ENCODE results near the gene LIM2.

LIM2 gene

GRCh38 chr19:51365211-51365964 lies 22.4 kb downstream of the LIM2 start:
- no peak for DNase-seq

- no peak for DNase-seq
Observed at GRCh38 chr19:51364200-51365106, 23.3 kb downstream of the LIM2 start.

- no peak for DNase-seq
Observed at GRCh38 chr19:51361239-51361638, 26.5 kb downstream of the LIM2 start.

GRCh38 chr19:51359294-51359693 lies 28.5 kb downstream of the LIM2 start:
- DNase-seq: peak; percentile 49

GRCh38 chr19:51357952-51358351 lies 29.8 kb downstream of the LIM2 start:
- DNase-seq: peak; percentile 9

- DNase-seq: no peak
Observed at GRCh38 chr19:51356159-51356801, 31.5 kb downstream of the LIM2 start.

- no peak for DNase-seq
Observed at GRCh38 chr19:51354742-51355148, 33.0 kb downstream of the LIM2 start.

- no peak for DNase-seq
Observed at GRCh38 chr19:51354103-51354741, 33.6 kb downstream of the LIM2 start.

GRCh38 chr19:51352783-51353360 lies 34.9 kb downstream of the LIM2 start:
- DNase-seq: no peak

GRCh38 chr19:51351266-51351990 lies 36.3 kb downstream of the LIM2 start:
- no peak for DNase-seq

- DNase-seq: no peak
Observed at GRCh38 chr19:51347209-51347928, 40.4 kb downstream of the LIM2 start.

- no peak for DNase-seq
Observed at GRCh38 chr19:51346742-51347141, 41.0 kb downstream of the LIM2 start.

GRCh38 chr19:51345076-51345620 lies 42.6 kb downstream of the LIM2 start:
- no peak for DNase-seq

GRCh38 chr19:51342631-51343569 lies 44.9 kb downstream of the LIM2 start:
- DNase-seq: no peak

- DNase-seq: no peak
Observed at GRCh38 chr19:51341976-51342580, 45.7 kb downstream of the LIM2 start, which contains the start of gene VSIG10L. TSS of gene VSIG10L (minus strand) at chr19:51342139. CDS start at chr19:51342124, 15 bp downstream.

GRCh38 chr19:51341066-51341465 lies 46.7 kb downstream of the LIM2 start:
- no peak for DNase-seq

- peak; percentile 97 for DNase-seq
Observed at GRCh38 chr19:51339687-51340656, 47.8 kb downstream of the LIM2 start.

GRCh38 chr19:51339313-51339686 lies 48.5 kb downstream of the LIM2 start:
- no peak for DNase-seq

Measured in right hindlimb (tissue), 1 donor.